Activated CD8-positive, alpha-beta T cell treated with anti-CD3 and anti-CD28 coated beads for 36 hours (primary cell): ENCODE results near the gene C5orf15. TPM values are rescaled to one million over a fixed set of nuclear protein-coding genes. Genes with fewer than 3 reads are reported as not detected.

Source experiments
- ATAC-seq: fragments of 200-7000 bp; cut with Tn5 transposase; one replicate; pipeline ENCODE4 v1.10.0; 2021; ENCODE audit warnings: mild to moderate bottlenecking, moderate library complexity
- CTCF ChIA-PET: fragments of 350-600 bp; sonication (Branson Sonifier 250); formaldehyde crosslinking; loops from one replicate; lab custom pipeline; 2021; ENCODE audit warnings: antibody characterized with exemption; lab: Charles Lee
- POLR2A ChIA-PET: fragments of 350-600 bp; sonication (Branson Sonifier 250); formaldehyde crosslinking; loops from one replicate; lab custom pipeline; 2021; ENCODE audit warnings: antibody characterized with exemption; lab: Charles Lee
- DNase-seq: peaks from one replicate; pipeline ENCODE4 v3.0.0-alpha.2; 2020
- H3K27ac Mint-ChIP-seq: one replicate; pipeline ENCODE4 v1.8.0; 2021; ENCODE audit warnings: mild to moderate bottlenecking, mixed read lengths
- H3K27me3 Mint-ChIP-seq: one replicate; pipeline ENCODE4 v1.8.0; 2021; ENCODE audit warnings: mixed read lengths
- H3K36me3 Mint-ChIP-seq: one replicate; pipeline ENCODE4 v1.8.0; 2021; ENCODE audit warnings: low read depth, mixed read lengths
- H3K4me1 Mint-ChIP-seq: one replicate; pipeline ENCODE4 v1.8.0; 2021; ENCODE audit warnings: low read depth, mixed read lengths
- H3K4me3 Mint-ChIP-seq: one replicate; pipeline ENCODE4 v1.8.0; 2021; ENCODE audit warnings: mild to moderate bottlenecking, moderate library complexity, mixed read lengths
- H3K9me3 Mint-ChIP-seq: one replicate; pipeline ENCODE4 v1.8.0; 2021; ENCODE audit warnings: mixed read lengths
- intact Hi-C: fragments of 100-400 bp; cut with micrococcal nuclease; formaldehyde crosslinking; loops from one replicate; pipeline ENCODE4 v1.10.0; 2022
- total RNA-seq, 2 experiments: library from RNA; stranded (reverse); gene quantifications; one replicate each; pipeline ENCODE4 v1.2.3, GENCODE V29; 2021
- TF ChIP-seq, protein P1 (sequence below): fragments of 200-600 bp; IDR thresholded peaks from one replicate; pipeline ENCODE4 v1.8.0; 2022; ENCODE audit warnings: antibody characterized with exemption, mild to moderate bottlenecking

Gene C5orf15
- total RNA-seq, 2 experiments from 2014 or later, result 27.4 to 30.8 TPM

DNA sequence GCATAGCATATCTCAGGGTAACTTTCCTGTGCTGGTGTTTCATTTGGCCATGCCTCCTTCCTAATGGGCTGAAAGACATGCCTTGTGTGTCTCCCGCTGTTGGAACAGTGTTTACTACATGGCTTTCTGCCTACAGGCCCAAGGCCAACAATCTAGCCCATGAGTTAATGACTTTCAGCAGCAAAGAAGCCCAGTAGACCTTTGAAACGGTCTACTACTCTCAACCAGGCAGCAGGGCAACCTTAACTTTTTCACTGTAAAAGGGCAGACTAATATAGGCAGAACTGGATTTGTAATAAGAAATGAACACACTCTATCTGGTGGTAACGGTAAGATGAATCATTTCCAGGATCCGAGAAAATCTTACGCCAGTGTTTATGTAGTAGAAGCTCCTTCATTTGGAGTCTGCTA lies 21.0 kb downstream of the C5orf15 start:
- no peak for ATAC-seq
- intact Hi-C loops, result no loop called here
- no peaks in the 10 kb centered on the region for H3K4me1 Mint-ChIP-seq

DNA sequence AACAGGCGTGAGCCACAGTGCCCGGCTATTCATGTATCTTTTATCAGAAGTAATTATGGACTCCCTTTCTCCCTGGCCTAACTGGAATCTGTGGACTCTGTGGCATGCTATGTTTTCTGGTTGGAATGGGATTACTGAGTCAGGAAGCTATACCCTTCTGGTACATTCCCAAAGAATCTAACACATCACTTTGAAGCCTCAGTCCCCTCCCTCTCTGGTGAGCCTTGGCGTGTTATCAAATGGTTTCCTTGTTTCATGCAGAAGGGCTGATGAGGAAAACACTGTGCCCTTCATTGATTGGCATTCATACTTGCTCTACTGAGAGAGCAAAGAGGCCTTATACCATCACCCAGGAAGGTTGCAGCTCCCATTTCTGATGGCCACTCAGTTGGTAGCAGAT lies 22.9 kb downstream of the C5orf15 start:
- no peak for DNase-seq
- intact Hi-C loops, result no loop called here
- ChIA-PET CTCF (interaction anchor here (1.2 to 2.6 kb wide), 9 partner anchors 8 to 522 kb away, joined by 3 to 11 read pairs (median 6); no protein-coding TSS in a partner anchor), POLR2A (no interaction called here)
- no peak for ATAC-seq
- Mint-ChIP-seq H3K9me3 (no peaks in the 10 kb centered on the region), H3K36me3 (no peaks in the 10 kb centered on the region), H3K4me3 (no peak overlapping the region), H3K4me1 (no peaks in the 10 kb centered on the region), H3K27ac (no peak overlapping the region), H3K27me3 (no peaks in the 10 kb centered on the region)
- TF ChIP-seq, protein P1, sequence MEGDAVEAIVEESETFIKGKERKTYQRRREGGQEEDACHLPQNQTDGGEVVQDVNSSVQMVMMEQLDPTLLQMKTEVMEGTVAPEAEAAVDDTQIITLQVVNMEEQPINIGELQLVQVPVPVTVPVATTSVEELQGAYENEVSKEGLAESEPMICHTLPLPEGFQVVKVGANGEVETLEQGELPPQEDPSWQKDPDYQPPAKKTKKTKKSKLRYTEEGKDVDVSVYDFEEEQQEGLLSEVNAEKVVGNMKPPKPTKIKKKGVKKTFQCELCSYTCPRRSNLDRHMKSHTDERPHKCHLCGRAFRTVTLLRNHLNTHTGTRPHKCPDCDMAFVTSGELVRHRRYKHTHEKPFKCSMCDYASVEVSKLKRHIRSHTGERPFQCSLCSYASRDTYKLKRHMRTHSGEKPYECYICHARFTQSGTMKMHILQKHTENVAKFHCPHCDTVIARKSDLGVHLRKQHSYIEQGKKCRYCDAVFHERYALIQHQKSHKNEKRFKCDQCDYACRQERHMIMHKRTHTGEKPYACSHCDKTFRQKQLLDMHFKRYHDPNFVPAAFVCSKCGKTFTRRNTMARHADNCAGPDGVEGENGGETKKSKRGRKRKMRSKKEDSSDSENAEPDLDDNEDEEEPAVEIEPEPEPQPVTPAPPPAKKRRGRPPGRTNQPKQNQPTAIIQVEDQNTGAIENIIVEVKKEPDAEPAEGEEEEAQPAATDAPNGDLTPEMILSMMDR, result no peak

More for the DNA sequence above, 21.0 kb downstream of the C5orf15 start:
- TF ChIP-seq, protein P1, result no peak
- no peaks in the 10 kb centered on the region for H3K36me3 Mint-ChIP-seq
- ChIA-PET POLR2A (no interaction called here), CTCF (interaction anchor here (1.1 to 2.6 kb wide), 3 partner anchors 32 to 295 kb away, joined by 3 to 10 read pairs (median 3); no protein-coding TSS in a partner anchor)
- no peak for DNase-seq
- H3K27ac Mint-ChIP-seq, result no peak overlapping the region
- H3K9me3 Mint-ChIP-seq, result no peaks in the 10 kb centered on the region
- no peaks in the 10 kb centered on the region for H3K27me3 Mint-ChIP-seq
- no peak overlapping the region for H3K4me3 Mint-ChIP-seq

DNA sequence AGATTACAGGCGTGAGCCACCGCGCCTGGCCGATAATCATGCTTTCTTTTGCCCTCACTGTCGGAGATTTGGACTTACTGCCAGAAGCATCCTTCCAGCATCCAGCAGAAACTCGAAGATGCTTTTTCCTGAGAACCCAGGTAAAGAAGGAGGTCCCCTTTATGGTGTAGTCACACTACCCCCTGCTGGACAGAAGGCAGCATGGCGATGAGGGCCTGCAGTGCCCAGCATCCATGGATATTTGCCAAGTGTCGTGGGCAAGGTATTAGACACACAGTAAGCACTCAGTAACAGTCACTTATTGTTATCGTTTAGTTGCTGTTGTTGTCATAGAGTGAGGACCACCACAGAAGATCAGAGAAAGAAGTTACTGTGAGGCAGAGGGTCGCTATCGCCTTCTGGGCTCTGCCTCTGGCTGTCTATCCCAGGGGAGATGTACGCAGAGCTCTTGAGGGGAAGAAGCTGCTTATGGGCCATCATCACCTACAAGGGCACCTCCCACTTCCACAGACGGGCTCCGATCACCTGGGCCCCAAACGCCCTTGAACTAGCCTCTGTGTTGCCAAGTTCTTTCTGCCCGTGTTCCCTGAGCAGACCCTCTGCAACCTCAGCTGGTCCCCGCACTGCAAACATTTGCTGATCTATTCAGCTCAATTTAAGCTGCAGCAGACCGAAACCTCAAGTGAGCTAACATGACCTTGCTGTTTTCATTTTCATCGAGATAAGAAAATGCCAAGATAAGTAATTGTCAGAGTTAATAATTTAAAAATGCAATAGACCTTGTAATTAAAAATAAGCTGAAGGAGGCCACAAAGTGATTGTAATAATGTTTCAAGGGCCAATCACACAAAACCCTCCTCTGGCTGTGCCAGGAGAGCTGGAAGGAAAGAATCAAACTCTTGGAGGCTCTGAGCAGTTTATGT lies 23.9 kb downstream of the C5orf15 start:
- POLR2A ChIA-PET, result no interaction called here
- H3K27ac Mint-ChIP-seq, result no peak overlapping the region

DNA sequence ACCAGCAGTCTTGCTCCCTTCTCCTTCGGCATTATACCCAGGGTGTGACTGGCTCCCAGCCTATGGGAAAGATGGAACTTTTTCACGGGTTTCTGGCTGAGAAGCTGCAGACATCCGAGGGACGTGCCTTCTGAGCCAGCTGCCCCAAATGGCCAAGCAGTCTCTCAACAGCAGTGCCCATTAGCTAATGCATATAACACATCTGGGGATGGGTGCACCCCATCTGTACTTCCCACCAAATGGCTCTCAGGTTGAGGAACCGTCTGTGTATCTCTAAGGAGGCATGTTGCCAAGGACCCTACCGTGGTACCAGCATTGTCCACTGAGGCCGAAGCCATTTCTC lies 25.0 kb downstream of the C5orf15 start:
- H3K27ac Mint-ChIP-seq, result no peak overlapping the region
- no peak overlapping the region for H3K4me3 Mint-ChIP-seq
- POLR2A ChIA-PET, result no interaction called here
- intact Hi-C loops, result no loop called here
- H3K27me3 Mint-ChIP-seq, result no peaks in the 10 kb centered on the region
- H3K36me3 Mint-ChIP-seq, result no peaks in the 10 kb centered on the region
- CTCF ChIA-PET, result interaction anchor here (0.6 to 2.0 kb wide), 7 partner anchors 13 to 368 kb away, joined by 3 to 8 read pairs (median 3); no protein-coding TSS in a partner anchor
- DNase-seq (no peak), ATAC-seq (no peak)
- TF ChIP-seq, protein P1, result no peak
- no peaks in the 10 kb centered on the region for H3K9me3 Mint-ChIP-seq
- peaks cover 13% of the 10 kb centered on the region for H3K4me1 Mint-ChIP-seq

More for the DNA sequence above, 23.9 kb downstream of the C5orf15 start:
- Mint-ChIP-seq H3K4me3 (no peak overlapping the region), H3K36me3 (no peaks in the 10 kb centered on the region), H3K9me3 (no peaks in the 10 kb centered on the region), H3K4me1 (peaks cover 3% of the 10 kb centered on the region), H3K27me3 (no peaks in the 10 kb centered on the region)
- TF ChIP-seq, protein P1, result peak; percentile 74
- peak; percentile 93 for ATAC-seq
- DNase-seq, result peak; percentile 70
- CTCF ChIA-PET, result interaction anchor here (0.7 to 2.6 kb wide), 19 partner anchors 9 to 521 kb away, joined by 3 to 11 read pairs (median 4); no protein-coding TSS in a partner anchor
- intact Hi-C loops, result no loop called here
